HL-60 (cell line): ENCODE measurements around the gene EBF3.

Source experiments
- POLR2AphosphoS5 ChIP-seq: IDR thresholded peaks from 2 replicates; pipeline ENCODE4 v1.6.1; 2012; ENCODE audit warnings: low read depth
- SPI1 ChIP-seq: IDR thresholded peaks from 2 replicates; pipeline ENCODE4 v1.6.1; 2012; ENCODE audit warnings: low read depth, mild to moderate bottlenecking, borderline replicate concordance
- TF ChIP-seq, protein P1 (sequence below): IDR thresholded peaks from one replicate; pipeline ENCODE4 v1.5.1; 2011; ENCODE audit warnings: low read length, control low read depth, inconsistent platforms; ENCODE audit not compliant: insufficient read depth

DNA sequence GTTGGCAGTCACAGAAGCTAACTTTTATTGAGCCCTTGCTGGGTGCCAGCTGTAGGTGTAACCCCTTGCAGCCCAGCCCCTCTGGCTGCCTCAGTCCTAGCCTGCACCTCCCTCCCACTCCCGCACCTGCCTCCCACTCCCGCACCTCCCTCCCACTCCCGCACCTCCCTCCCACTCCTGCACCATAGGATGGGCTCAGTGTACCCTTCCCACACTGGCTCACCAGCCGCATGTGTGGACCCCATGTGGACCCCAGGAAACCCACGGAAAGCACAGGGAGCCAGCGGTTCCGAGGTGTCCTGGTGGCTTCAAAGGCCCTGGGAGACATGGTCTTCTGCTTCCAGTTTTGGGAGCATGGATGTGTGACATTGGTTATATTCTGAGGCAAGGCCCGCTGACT, 132.9 kb downstream of the EBF3 start:
- TF ChIP-seq, protein P1, sequence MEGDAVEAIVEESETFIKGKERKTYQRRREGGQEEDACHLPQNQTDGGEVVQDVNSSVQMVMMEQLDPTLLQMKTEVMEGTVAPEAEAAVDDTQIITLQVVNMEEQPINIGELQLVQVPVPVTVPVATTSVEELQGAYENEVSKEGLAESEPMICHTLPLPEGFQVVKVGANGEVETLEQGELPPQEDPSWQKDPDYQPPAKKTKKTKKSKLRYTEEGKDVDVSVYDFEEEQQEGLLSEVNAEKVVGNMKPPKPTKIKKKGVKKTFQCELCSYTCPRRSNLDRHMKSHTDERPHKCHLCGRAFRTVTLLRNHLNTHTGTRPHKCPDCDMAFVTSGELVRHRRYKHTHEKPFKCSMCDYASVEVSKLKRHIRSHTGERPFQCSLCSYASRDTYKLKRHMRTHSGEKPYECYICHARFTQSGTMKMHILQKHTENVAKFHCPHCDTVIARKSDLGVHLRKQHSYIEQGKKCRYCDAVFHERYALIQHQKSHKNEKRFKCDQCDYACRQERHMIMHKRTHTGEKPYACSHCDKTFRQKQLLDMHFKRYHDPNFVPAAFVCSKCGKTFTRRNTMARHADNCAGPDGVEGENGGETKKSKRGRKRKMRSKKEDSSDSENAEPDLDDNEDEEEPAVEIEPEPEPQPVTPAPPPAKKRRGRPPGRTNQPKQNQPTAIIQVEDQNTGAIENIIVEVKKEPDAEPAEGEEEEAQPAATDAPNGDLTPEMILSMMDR = no peak
- TF ChIP-seq SPI1 = no peak
- TF ChIP-seq POLR2AphosphoS5 = no peak
